GM19099 (cell line): ENCODE results near the gene RNF141.

Experiments used
- POLR2A ChIP-seq: IDR thresholded peaks from 3 replicates; pipeline ENCODE4 v1.6.1; 2011; ENCODE audit warnings: low read depth; ENCODE audit not compliant: insufficient read length; ENCODE audit errors: extremely low read depth

The RNF141 gene

DNA sequence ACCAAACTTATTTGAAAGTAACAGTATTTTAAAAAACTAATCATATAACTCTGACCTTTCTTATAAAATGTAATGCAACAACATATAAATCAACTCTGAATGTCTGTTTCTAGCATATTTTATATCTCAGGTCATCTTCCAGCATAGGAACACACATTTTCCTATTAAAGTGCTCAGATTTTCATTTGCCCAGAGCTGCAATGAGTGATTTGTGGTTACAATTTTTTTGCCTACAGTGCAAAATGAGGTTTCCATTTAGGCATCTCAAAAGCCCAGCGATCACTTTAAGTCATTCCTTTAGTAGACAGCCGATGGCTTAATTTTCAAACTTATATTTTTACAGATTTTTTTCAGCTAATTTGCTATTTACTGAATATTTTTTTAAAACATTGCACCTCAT lies 26.5 kb upstream of the RNF141 start:
- TF ChIP-seq POLR2A = no peak

DNA sequence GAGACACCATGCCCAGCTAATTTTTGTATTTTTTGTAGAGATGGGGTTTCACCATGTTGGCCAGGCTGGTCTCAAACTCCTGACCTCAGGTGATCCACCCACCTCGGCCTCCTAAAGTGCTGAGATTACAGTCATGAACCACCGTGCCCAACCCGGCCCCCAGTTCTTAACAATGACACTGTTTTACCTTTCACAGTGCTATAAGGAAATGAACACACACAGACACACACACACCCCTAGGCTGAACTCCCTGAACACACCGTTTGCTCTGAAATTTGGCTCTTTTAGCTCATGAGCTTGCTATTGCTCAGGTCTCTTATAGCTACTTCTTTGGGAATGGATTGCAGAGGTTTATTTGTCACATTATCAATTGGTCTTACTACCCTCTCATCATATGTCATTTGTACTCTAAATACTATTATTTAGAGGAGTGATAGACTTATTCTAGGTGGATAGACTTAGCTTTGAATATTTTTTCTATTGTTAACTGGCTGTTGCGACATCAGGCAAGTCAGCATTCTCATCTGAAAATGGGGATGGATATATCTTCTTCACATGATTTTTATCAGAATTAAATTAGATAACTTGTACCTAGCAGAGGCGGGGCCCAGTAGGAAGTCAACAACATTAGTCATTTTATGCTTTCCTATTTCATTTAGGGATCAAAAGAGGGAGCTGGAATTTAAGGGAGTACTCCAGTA lies 25.4 kb upstream of the RNF141 start:
- TF ChIP-seq POLR2A = no peak

DNA sequence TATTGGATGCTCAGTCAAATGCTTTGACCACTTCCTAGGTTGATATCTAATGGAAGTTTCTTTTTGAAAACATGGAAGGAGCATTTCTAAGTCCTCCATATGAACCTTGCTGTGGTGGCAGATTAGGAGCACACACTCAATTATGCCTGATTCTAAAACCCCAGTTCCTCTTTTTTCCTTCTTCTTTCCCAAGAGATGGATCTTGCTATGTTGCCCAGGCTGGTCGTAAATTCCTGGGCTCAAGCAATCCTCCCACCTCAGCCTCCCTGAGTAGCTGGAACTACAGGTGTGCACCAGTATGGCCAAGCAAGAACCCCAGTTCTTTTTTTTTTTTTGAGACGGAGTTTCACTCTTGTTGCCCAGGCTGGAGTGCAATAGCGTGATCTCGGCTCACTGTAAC lies 24.5 kb upstream of the RNF141 start:
- no peak for TF ChIP-seq POLR2A

DNA sequence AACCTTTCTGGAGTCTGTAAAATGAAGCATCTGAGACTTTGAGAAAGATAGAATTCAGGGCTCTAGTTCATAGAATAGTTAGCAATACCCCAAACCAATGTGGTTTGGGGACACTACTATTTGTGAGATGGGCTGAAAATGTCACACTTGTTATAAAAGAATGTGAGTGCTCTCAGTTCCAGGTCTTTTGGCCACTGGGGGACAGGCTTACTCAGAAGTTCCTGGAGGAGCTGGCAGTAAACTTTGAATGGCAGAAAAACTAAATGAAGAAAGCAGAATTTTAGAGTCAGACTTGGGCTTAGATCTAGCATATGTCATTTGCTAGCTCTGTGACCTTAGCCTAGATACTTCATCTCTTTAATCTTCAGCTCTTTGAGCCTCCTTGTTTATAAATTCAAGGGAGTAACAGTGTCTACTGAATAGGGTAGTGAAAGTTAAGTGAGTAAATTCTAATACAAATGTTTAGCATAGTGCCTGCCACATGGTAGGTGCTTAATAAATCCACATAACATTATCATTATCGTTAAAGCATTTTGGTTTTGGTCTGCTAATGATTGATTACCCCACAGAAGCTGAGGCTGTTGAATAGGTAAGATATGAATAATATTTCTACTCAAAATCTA lies 23.8 kb upstream of the RNF141 start:
- TF ChIP-seq POLR2A = no peak

DNA sequence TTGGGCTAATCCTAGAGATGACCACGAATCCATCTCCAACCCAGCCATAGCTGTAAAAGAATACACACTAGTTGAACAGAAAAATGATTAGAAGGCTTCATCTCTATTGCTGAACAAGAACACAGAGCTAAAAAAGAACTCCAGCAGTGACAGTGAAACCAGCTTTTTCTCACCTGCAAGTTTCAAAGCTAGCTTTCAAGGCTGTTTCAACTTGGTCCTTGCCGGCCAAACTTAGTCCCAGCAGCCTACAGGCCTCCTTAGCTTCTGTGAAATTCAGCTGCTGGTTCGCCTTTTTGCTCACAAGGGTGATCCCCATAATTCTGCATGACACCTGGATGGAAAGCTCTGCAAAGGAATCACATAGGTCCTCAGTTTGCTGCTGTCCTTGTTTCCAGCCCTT lies 23.0 kb upstream of the RNF141 start:
- no peak for TF ChIP-seq POLR2A

DNA sequence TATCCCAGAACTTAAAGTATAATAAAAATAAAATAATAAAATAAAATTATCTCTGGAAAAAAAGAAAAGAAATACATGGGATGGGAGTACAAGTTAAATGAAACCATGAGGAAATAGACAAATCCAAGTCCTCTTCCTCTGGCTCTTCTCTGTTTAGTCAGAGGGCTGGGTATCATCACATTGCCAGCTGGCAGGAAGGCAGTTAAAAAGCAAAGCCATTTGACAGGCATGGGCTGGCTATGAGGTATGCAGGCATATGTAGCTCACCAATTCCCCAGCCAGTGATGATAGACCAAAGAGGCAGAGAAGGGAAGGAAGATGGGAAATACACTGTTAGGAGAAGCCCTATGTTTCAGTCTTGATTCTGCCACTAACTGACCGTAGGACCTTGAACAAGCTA lies 21.0 kb upstream of the RNF141 start:
- no peak for TF ChIP-seq POLR2A

DNA sequence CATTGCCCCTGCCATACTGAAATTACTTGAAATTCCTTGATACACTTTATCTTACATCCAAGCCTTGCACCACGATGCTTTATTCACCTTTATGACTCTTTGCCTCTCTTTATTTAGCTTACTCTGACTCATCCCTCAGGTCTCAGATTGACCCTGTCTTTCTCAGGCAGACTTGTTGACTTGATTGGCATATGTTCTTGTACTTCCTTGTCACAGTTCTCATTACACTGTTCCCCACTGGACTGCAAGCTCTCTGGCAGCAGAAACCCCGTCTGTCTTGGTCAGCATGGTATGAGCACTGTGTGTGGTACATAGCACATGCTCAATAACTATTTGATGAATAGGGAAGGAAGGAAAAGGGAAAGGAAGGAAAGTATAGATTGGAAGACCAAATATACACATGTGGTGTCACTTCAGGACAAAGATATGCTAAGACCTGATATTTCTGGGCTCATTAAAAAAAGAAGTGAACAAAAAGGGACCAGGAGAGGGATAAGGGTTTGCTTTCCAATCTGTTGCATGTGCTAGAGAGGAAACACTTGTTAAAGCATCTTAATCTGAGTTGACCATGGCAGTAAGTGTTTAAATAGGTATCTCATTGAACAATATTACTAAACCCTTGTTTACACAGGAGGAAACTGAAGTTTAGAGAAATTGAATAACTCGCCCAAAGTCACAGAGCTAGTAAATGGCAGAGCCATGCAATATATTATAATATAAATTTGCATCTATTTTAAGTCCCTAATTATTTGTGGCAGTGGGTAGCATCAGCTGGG lies 20.2 kb upstream of the RNF141 start:
- TF ChIP-seq POLR2A = no peak

DNA sequence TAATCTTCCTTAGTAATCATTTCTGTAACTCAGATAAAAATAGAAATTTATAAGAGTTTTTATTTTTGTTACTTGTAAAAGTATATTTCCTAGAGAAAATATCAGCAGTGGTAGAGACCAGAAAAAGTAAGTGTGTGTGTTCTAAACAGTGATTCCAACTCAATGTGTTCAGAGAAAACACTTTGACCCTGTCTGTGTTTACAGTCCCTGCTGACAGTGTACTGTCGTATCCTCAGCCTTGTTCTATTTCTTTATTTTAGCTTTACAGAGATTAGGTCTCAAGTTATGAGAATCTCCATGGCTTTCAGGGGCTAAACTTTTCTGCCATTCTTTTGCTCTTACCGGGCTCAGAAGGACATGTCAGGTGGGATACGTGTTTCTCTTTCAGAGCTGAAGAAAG lies 17.3 kb upstream of the RNF141 start:
- TF ChIP-seq POLR2A = no peak

DNA sequence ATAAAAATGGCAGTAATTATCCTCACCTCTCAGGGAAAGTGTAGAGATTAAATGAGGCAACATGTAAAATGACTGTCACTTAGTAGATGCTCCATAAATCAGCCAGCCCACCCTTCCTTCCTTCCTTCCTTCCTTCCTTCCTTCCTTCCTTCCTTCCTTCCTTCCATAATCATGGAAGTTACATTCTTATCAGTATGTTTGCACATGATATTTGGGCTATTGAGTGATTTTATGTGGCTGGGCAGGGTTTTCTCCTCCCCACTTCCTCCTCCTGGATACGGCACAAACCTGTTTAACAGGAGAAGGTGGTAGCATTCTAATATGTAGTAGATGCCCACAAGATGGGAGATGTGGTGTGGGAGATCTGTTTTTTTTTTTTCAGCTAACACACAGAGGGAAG lies 15.6 kb upstream of the RNF141 start:
- no peak for TF ChIP-seq POLR2A

DNA sequence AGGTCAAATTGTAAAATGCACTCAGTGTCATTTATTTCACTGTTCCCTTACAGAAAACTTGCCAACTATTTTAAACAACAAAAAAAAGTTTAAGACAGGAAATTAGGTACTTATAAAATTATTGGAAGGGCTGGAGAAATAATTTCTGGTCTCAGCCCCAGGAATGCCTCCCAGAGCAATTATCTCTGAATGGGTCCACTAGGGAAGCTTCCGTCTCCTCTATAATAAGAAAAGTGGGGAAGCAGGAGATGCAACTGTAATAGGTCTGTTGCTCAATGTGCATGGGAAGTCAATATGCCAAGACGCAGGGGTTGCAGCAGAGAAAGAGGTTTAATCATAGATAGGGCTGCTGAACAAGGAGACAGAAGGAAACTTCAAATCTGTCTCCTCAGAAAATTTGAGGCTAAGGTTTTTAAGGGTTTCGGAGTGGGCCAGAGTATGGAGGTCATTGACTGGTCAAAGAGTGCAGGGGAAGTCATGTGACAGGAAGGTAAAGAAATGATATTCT lies 10.9 kb upstream of the RNF141 start:
- TF ChIP-seq POLR2A = no peak

DNA sequence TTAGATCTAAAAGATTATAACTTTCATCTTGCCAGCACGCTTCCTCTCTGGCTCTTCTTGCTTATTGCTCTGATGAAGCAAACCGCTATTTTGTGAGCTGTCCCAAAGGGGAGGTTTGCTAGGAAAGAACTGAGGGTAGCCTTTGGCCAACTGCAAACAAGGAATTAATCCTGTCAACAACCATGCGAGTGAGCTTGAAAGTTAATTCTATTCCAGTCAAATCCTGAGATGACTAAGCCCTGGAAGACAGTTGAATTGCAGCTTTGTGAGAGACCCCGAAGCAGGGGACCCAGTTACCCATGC lies 10.3 kb upstream of the RNF141 start:
- no peak for TF ChIP-seq POLR2A

DNA sequence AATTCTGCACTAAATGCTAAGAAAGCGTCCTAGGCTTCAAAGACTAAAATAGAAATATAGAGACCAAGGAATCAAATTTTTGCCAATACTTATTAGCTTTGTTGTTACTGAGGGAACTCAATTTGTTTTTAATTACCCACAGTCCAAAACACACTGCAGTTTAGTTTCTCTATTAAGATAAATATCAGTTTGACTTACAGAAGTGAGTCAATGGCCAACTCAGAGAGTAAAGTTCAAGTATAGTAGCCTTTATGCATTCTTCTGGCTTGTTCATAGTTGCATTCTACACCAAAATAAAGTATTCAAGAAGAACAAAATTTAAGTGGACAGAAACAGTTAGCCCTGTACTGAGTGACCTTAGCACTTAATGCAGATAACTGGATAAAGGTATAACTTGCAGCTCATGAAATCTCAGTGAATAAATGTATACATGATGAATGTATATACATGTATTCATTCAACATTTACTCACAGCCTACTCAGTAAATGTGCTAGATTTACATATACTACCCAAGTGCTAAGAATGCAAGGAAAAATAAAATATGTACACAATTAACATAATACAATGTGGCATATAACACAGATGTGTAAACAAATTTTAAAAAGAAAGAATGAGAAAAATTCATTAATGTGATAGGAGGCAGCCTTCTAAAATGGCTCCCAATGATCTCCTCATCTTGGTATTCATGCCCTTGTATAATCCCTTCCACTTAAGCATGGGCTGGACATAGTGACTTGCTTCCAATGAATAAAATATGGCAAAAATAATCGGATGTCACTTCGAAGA lies 9.7 kb upstream of the RNF141 start:
- TF ChIP-seq POLR2A = no peak

DNA sequence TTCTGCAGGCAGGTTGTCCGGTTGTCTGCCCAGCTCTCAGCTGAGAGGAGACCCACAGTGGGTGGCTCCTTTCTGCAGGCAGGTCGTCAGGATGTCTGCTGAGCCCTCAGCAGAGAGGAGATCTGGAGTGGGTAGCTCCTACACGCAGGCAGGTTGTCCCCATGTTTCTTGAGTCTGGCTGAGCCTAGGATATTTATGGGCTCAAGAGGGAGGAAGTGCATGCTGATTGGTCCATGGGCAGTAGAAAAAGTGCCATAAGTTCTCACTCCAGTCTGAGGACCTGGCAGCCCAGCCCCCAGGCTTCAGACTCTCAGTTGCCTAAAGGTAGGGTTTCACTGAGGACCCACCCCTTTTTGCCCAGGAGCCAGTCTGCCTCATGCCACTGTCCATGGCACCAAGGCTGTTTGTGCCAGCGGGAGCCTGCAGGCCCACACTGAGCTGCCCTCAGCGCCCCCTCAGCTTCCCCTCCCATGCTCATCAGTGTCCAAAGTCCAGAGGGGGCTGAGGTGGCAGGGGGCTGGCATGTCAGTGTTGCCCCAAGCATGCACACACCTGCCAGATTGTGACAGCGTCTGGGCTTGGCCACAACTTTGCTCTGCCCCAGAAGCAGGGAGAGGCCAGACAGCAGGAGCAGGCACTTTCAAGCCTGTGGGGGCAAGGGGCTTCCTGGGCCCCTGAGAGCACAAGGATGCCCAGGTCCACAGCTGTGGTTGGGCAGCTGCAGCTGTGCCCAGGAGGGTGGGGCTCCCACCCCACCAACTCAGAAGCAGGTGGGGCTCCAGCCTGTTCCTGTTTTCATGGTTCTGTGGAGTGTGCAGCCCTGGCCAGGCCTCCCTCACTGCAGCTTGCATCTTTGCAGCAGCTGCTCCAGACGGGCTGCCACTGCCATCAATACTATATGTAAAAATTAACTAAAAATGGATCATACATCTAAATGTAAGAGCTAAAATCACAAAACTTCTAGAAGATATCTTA lies 3.8 kb upstream of the RNF141 start:
- TF ChIP-seq POLR2A = no peak

DNA sequence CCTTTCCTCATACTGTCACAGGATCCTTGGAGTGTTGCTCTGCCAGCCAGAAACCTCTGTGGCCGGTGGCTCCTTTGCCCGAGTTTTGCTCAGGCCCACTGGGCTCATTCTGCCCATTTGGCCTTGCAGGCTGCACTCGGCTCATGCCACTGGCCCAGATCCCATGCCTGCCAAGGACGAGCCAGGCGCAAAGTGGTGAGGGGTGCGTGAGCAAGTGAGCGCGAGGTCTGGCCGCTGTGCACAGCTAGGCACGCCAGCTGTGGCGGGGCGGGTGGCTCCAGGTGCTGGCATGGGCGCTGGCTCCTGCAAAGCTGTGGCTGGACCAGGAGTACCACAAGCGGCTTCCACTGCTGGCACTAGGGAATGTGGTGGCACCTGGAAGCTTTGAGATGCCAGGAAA lies 2.8 kb upstream of the RNF141 start:
- TF ChIP-seq POLR2A = no peak
